Breast epithelium (tissue), 4 donors: ENCODE measurements around the gene COL5A1. TPM values are rescaled to one million over a fixed set of nuclear protein-coding genes. Genes with fewer than 3 reads are reported as not detected.

Experiments used
- DNase-seq, 2 donors: peaks; one replicate each; pipeline ENCODE4 v3.0.0-alpha.2; 2019; ENCODE audit warnings: low spot score in 2 of 2
- H3K27ac ChIP-seq, 2 donors: fragments of 200-600 bp; sonication (generic) in 1 of 2; one replicate each; pipeline ENCODE4 v1.5.1; 2016 to 2019; ENCODE audit warnings: mild to moderate bottlenecking in 1 of 2
- H3K27me3 ChIP-seq, 2 donors: fragments of 200-600 bp; sonication (generic) in 1 of 2; one replicate each; pipeline versions ENCODE4 v1.5.1 to v1.6.0; 2017 to 2019; ENCODE audit warnings: control low read depth in 1 of 2, mild to moderate bottlenecking in 1 of 2
- H3K36me3 ChIP-seq: fragments of 200-600 bp; one replicate; pipeline ENCODE4 v1.5.1; 2019
- H3K4me1 ChIP-seq, 2 donors: fragments of 200-600 bp; sonication (generic); one replicate each; pipeline ENCODE4 v1.5.1; 2016 to 2019; ENCODE audit warnings: control low read depth in 1 of 2
- H3K4me3 ChIP-seq, 3 donors: fragments of 200-600 bp; sonication (generic); 1 replicate in 2 of 3; 2 replicates in 1 of 3; pipeline ENCODE4 v1.5.1; 2016 to 2019; ENCODE audit warnings: mild to moderate bottlenecking in 3 of 3, moderate library complexity in 2 of 3
- H3K9me3 ChIP-seq, 2 donors: fragments of 200-600 bp; sonication (generic) in 1 of 2; one replicate each; pipeline ENCODE4 v1.5.1; 2016 to 2019; ENCODE audit warnings: control low read depth in 1 of 2
- CTCF ChIP-seq, 3 donors: fragments of 450-650 bp; IDR thresholded peaks; one replicate each; pipeline ENCODE4 v1.5.1; 2016 to 2017; ENCODE audit warnings: antibody characterized with exemption in 3 of 3, mild to moderate bottlenecking in 3 of 3, moderate library complexity in 3 of 3
- POLR2A ChIP-seq: fragments of 450-650 bp; IDR thresholded peaks from one replicate; pipeline ENCODE4 v1.6.1; 2016; ENCODE audit warnings: antibody characterized with exemption, mild to moderate bottlenecking, moderate library complexity
- POLR2AphosphoS5 ChIP-seq, 3 donors: sonication (generic); formaldehyde crosslinking; IDR thresholded peaks; one replicate each; pipeline ENCODE4 v1.6.1; 2017; ENCODE audit warnings: antibody characterized with exemption in 3 of 3
- intact Hi-C: fragments of 100-400 bp; cut with DNase I; formaldehyde crosslinking; loops from one replicate; pipeline ENCODE4 v1.15.1; 2023; ENCODE audit warnings: low total_unique reads
- total RNA-seq, 3 donors: library from RNA; depleted of rRNA; stranded (reverse); fragments of >200 nt; gene quantifications; one replicate each; pipeline ENCODE4 v1.1.0, GENCODE V29; 2016

The COL5A1 gene
- total RNA-seq, 3 donors from 2014 or later = 12.1 to 17.0 (median 15.4) TPM

DNA sequence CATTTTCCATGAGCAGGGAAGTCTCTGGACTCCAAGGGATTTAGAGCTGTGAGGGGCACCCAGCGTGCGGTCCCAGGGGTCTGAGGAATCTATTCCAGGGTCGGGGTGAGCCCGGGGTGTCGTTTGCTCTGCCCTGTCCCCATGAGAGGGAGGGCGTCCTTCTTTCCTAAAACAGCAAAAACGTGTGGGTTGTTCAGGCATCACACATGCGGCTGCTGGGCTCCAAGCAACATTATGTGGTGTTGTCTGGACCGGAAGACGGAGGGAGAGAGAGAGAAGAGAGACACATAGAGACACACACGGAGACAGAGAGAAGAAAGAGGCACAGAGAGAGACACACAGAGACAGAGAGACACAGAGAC is 42.7 kb upstream of the COL5A1 start:
- peak; percentile 6 to 45 for DNase-seq
- intact Hi-C loops = no loop called here
- Histone ChIP-seq H3K4me3 (no peak overlapping the region), H3K27me3 (no peaks in the 10 kb centered on the region), H3K4me1 (no peaks in the 10 kb centered on the region), H3K36me3 (no peaks in the 10 kb centered on the region), H3K9me3 (no peaks in the 10 kb centered on the region), H3K27ac (no peak overlapping the region)
- TF ChIP-seq POLR2AphosphoS5 (IDR thresholded peaks at IDR 0.05) (no peak), CTCF (IDR thresholded peaks at IDR 0.05) (no peak), POLR2A (no peak)

GRCh38 chr9:134600371-134600770 is 41.2 kb upstream of the COL5A1 start:
- no peak for DNase-seq
- no peak overlapping the region for H3K4me3 ChIP-seq
- intact Hi-C loops = no loop called here
- TF ChIP-seq POLR2AphosphoS5 (IDR thresholded peaks at IDR 0.05) (no peak), CTCF (IDR thresholded peaks at IDR 0.05) (no peak), POLR2A (no peak)
- no peak overlapping the region for H3K27ac ChIP-seq
- no peaks in the 10 kb centered on the region for H3K36me3 ChIP-seq
- H3K27me3 ChIP-seq = no peaks in the 10 kb centered on the region
- no peaks in the 10 kb centered on the region for H3K4me1 ChIP-seq
- H3K9me3 ChIP-seq = no peaks in the 10 kb centered on the region

DNA sequence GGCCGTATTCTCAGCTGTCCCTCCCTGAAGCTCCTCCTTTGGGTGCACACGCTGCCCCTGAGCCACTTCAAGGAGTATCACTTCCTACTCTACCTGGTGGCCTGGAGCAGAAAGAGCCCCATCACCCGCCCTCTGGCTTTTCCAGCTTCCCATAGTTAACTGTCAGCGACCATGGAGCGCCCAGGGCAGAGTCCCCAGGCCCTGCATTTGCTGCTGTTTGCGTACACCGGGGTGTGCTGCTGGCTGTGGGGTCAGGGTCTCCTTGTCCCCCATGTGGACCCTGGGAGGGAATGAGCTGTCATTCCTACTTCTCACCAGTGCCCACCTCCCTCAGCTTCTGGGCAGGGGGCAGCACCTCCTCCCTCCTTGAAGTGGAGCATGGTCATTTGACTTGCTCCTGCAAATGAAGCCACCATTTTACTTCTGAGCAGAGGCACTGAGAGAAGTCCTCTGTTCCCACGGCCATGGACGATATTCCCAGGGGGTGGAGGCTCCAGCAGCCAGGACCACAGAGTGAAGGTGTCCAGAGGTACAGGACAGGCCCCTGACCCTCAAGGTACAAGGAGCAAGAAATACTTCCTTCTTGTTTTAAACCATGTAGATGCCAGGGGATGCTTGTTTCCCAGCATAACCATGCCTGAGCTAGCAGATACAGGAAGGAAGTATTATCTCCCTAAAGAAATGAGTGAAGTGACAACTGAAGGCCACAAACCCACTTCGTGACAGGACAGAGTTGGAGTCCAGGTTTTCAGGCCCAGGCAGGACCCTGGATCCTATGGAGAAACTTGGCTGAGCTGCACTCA is 40.6 kb upstream of the COL5A1 start:
- Histone ChIP-seq H3K4me3 (no peak overlapping the region), H3K27ac (no peak overlapping the region), H3K36me3 (no peaks in the 10 kb centered on the region), H3K4me1 (no peaks in the 10 kb centered on the region), H3K9me3 (no peaks in the 10 kb centered on the region), H3K27me3 (no peaks in the 10 kb centered on the region)
- peak in 1 of 2 donors; percentile 12 for DNase-seq
- intact Hi-C loops = no loop called here
- TF ChIP-seq POLR2AphosphoS5 (IDR thresholded peaks at IDR 0.05) (no peak), POLR2A (no peak), CTCF (IDR thresholded peaks at IDR 0.05) (no peak)

DNA sequence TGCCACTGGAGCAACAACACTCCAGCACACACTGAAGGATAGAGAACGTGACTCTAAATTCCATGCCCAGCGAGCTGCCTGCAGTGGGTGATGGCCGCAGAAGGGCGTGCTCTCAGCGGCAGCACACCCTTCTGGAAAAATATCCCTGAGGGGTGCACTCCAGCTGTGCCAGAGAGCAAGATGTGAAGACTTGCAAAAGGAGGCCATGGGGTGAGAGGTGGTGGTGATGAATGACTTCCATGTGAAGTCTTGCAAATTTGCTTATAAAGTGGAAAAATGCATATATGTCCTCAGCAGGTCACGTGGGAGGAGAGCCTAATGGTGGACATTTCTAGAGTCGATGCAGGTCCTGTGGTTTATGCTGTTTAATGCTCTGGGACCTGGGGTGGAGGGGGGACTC is 39.8 kb upstream of the COL5A1 start:
- H3K4me1 ChIP-seq = no peaks in the 10 kb centered on the region
- H3K27me3 ChIP-seq = no peaks in the 10 kb centered on the region
- no peak overlapping the region for H3K4me3 ChIP-seq
- H3K9me3 ChIP-seq = no peaks in the 10 kb centered on the region
- peak in 1 of 2 donors; percentile 7 for DNase-seq
- intact Hi-C loops = no loop called here
- TF ChIP-seq POLR2AphosphoS5 (IDR thresholded peaks at IDR 0.05) = no peak
- no peak for TF ChIP-seq POLR2A
- no peak for TF ChIP-seq CTCF (IDR thresholded peaks at IDR 0.05)
- H3K36me3 ChIP-seq = no peaks in the 10 kb centered on the region
- peak overlapping the region in 1 of 2 donors; percentile 63 for H3K27ac ChIP-seq

DNA sequence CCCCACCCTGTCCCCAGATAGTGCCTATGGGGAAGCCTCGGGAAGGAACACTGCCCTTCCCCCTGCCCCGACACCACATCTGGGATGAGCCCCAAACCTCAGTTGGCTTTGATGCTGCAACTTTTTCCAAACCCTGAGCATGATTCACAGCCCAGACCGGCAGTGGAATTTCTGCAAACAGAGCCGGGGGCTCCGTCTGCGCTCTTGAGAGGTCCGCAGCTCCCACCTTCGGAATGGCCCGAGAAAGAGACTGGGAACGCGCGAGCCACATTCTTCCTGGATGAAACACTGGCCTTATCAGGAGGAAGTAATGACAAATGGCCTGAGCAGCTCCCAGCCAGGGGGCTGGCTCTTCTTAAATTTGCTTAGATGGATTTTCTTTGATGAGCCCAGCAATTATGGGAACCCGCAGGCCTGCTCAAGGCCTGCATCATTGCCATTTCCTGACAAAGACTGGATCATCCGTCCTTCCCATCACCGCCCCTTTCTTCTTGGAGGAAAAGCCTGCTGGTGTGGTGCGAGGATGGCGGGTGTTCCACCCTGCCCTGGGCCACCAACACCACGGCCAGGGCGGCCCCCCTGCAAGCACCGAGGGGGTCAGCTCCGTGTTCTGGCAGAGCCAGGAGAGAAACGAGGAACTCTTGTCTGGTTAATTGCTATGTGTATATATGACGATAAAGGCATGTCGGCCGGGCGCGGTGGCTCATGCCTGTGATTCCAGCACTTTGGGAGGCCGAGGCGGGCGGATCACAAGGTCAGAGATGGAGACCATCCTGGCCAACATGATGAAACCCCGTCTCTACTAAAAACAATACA is 38.8 kb upstream of the COL5A1 start:
- intact Hi-C loops = no loop called here
- no peak overlapping the region for H3K4me3 ChIP-seq
- no peaks in the 10 kb centered on the region for H3K27me3 ChIP-seq
- no peaks in the 10 kb centered on the region for H3K4me1 ChIP-seq
- H3K27ac ChIP-seq = peak overlapping the region in 1 of 2 donors; percentile 63
- no peak for TF ChIP-seq CTCF (IDR thresholded peaks at IDR 0.05)
- TF ChIP-seq POLR2AphosphoS5 (IDR thresholded peaks at IDR 0.05) = peak in 1 of 3 donors; percentile 32
- TF ChIP-seq POLR2A = no peak
- peak; percentile 30 to 52 for DNase-seq
- H3K36me3 ChIP-seq = no peaks in the 10 kb centered on the region
- no peaks in the 10 kb centered on the region for H3K9me3 ChIP-seq
